GM23338 (cell line): ENCODE data around the gene PHOSPHO1. TPM values are rescaled to one million over a fixed set of nuclear protein-coding genes. Genes with fewer than 3 reads are reported as not detected.
A peak's percentile ranks its signal among the peaks of the same experiment; 100 is the strongest.

Experiments used
- ATAC-seq: fragments of 200-7000 bp; cut with Tn5 transposase; 3 replicates; pipeline ENCODE4 v1.9.1; 2020
- DNase-seq: peaks from one replicate; pipeline ENCODE4 v3.0.0-alpha.2; 2015; ENCODE audit warnings: low spot score
- H2AFZ ChIP-seq: fragments of 200-600 bp; sonication (generic); 2 replicates; pipeline ENCODE4 v1.8.0; 2016; ENCODE audit warnings: antibody characterized with exemption, mild to moderate bottlenecking, moderate library complexity
- H3F3A ChIP-seq: fragments of 200-600 bp; sonication (generic); replicated peaks from 2 replicates; pipeline ENCODE4 v1.8.0; 2017; ENCODE audit warnings: antibody characterized with exemption, mixed run types, low read depth
- H3K27ac ChIP-seq: fragments of 200-600 bp; sonication (generic); 2 replicates; pipeline ENCODE4 v1.6.1; 2016; ENCODE audit warnings: low read depth
- H3K27me3 ChIP-seq: fragments of 200-600 bp; sonication (generic); 2 replicates; pipeline ENCODE4 v1.8.0; 2016; ENCODE audit warnings: mild to moderate bottlenecking, mixed run types, moderate library complexity; ENCODE audit not compliant: insufficient read depth
- H3K36me3 ChIP-seq: fragments of 200-600 bp; sonication (generic); 2 replicates; pipeline ENCODE4 v1.8.0; 2016; ENCODE audit warnings: mild to moderate bottlenecking; ENCODE audit not compliant: insufficient read depth
- H3K4me1 ChIP-seq: fragments of 200-600 bp; sonication (generic); 2 replicates; pipeline ENCODE4 v1.8.0; 2016; ENCODE audit warnings: mild to moderate bottlenecking, moderate library complexity; ENCODE audit not compliant: insufficient read depth
- H3K4me2 ChIP-seq: fragments of 200-600 bp; sonication (generic); 2 replicates; pipeline ENCODE4 v1.7.1; 2017; ENCODE audit warnings: mixed run types
- H3K4me3 ChIP-seq: fragments of 200-600 bp; sonication (generic); 2 replicates; pipeline ENCODE4 v1.6.1; 2016; ENCODE audit warnings: mixed run types
- H3K79me2 ChIP-seq: fragments of 200-600 bp; sonication (generic); replicated peaks from 2 replicates; pipeline ENCODE4 v1.8.0; 2017; ENCODE audit warnings: mild to moderate bottlenecking; ENCODE audit not compliant: insufficient read depth
- H3K9me2 ChIP-seq: fragments of 200-600 bp; sonication (generic); 2 replicates; pipeline ENCODE4 v1.8.0; 2017; ENCODE audit not compliant: insufficient read depth
- H4K20me1 ChIP-seq: fragments of 200-600 bp; sonication (generic); replicated peaks from 2 replicates; pipeline ENCODE4 v1.8.0; 2017; ENCODE audit warnings: mild to moderate bottlenecking; ENCODE audit not compliant: insufficient read depth
- H3K27ac Mint-ChIP-seq: 2 replicates; pipeline ENCODE4 v1.8.0; 2020; ENCODE audit warnings: inconsistent platforms, mild to moderate bottlenecking, moderate library complexity, mixed read lengths
- H3K27me3 Mint-ChIP-seq: 3 replicates; pipeline ENCODE4 v1.8.0; 2022; ENCODE audit warnings: low read depth, mild to moderate bottlenecking, moderate library complexity, mixed read lengths, inconsistent platforms; ENCODE audit not compliant: insufficient read depth, poor library complexity
- H3K36me3 Mint-ChIP-seq: 3 replicates; pipeline ENCODE4 v1.8.0; 2021; ENCODE audit warnings: low read depth, mild to moderate bottlenecking, inconsistent platforms, moderate library complexity, mixed read lengths
- H3K4me1 Mint-ChIP-seq: 3 replicates; pipeline ENCODE4 v1.8.0; 2020; ENCODE audit warnings: mild to moderate bottlenecking, inconsistent platforms, mixed read lengths
- H3K4me3 Mint-ChIP-seq: 3 replicates; pipeline ENCODE4 v1.8.0; 2021; ENCODE audit warnings: moderate library complexity, mild to moderate bottlenecking, inconsistent platforms, mixed read lengths
- H3K9me3 Mint-ChIP-seq: 3 replicates; pipeline ENCODE4 v1.8.0; 2020; ENCODE audit warnings: moderate library complexity, mild to moderate bottlenecking, inconsistent platforms, mixed read lengths
- CREB1 ChIP-seq: fragments of 250-450 bp; sonication (Bioruptor Pico); IDR thresholded peaks from 2 replicates; pipeline ENCODE4 v1.5.0; 2020; ENCODE audit warnings: low read depth, mild to moderate bottlenecking, moderate library complexity
- EZH2 ChIP-seq: fragments of 200-600 bp; sonication (generic); IDR thresholded peaks from one replicate; pipeline ENCODE4 v1.8.0; 2017; ENCODE audit warnings: antibody characterized with exemption, mild to moderate bottlenecking, low read depth; ENCODE audit not compliant: unreplicated experiment
- NANOG ChIP-seq: IDR thresholded peaks from 2 replicates; pipeline ENCODE4 v1.6.1; 2016; ENCODE audit warnings: antibody characterized with exemption, borderline replicate concordance
- POLR2AphosphoS5 ChIP-seq: IDR thresholded peaks from 2 replicates; pipeline ENCODE4 v1.6.1; 2016; ENCODE audit warnings: antibody characterized with exemption, low read depth
- STAT1 ChIP-seq: IDR thresholded peaks from one replicate; pipeline ENCODE4 v1.6.1; 2016; ENCODE audit warnings: antibody characterized with exemption; ENCODE audit not compliant: unreplicated experiment
- polyA plus RNA-seq: library from polyadenylated mRNA; unstranded; fragments of >200 nt; fragmentation: Nextera tagmentation; extraction: Ambion mirVana; gene quantifications from 2 replicates; pipeline ENCODE4 v1.2.1, GENCODE V29; 2016
- total RNA-seq: library from RNA; depleted of rRNA; stranded (reverse); fragments of >200 nt; shearing (Covaris generic); gene quantifications from 2 replicates; pipeline ENCODE4 v1.2.3, GENCODE V29; 2014
- TF ChIP-seq, protein P1 (sequence below): fragments of 250-450 bp; sonication (Bioruptor Pico); IDR thresholded peaks from 2 replicates; pipeline ENCODE4 v1.5.0; 2020; ENCODE audit warnings: mild to moderate bottlenecking, moderate library complexity
- TF ChIP-seq, protein P2 (sequence below): IDR thresholded peaks from 2 replicates; pipeline ENCODE4 v1.6.1; 2016; ENCODE audit warnings: antibody characterized with exemption

The PHOSPHO1 gene
- total and polyA plus RNA-seq, 2 experiments from 2014 or later: 0.71 to 2.2 TPM

DNA sequence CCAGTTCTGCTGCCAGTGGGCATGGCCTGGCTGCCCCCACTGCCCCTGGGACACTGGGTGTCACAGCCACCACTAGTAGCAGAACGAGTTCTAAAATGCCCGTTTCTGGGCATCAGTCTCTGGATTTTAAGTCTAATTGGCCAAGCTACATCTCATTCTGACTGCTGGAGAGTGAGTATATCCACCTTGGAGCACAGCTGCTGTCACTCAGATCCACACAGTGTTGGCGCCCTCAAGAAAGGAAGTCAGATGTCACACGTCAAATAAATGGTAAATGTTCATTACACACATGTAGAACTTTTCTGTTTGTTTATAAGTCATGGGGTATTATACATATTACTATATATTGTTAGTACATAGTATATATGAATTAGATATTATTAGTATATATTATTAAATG is 39.7 kb downstream of the PHOSPHO1 start:
- H2AFZ ChIP-seq: no peak overlapping the region
- DNase-seq (no peak), ATAC-seq (no peak)
- peaks cover 5% of the 10 kb centered on the region; the same call in 1 of the 2 replicates for H3F3A ChIP-seq
- peak overlapping the region; percentile 67 for H3K4me3 Mint-ChIP-seq
- peaks cover 11% of the 10 kb centered on the region; the same call in 2 of the 3 replicates for H3K36me3 Mint-ChIP-seq
- H3K27ac ChIP-seq: no peak overlapping the region
- no peak overlapping the region for H3K4me2 ChIP-seq
- no peak for TF ChIP-seq EZH2
- no peak for TF ChIP-seq CREB1 (CRISPR knock-in tag)
- TF ChIP-seq, protein P1, sequence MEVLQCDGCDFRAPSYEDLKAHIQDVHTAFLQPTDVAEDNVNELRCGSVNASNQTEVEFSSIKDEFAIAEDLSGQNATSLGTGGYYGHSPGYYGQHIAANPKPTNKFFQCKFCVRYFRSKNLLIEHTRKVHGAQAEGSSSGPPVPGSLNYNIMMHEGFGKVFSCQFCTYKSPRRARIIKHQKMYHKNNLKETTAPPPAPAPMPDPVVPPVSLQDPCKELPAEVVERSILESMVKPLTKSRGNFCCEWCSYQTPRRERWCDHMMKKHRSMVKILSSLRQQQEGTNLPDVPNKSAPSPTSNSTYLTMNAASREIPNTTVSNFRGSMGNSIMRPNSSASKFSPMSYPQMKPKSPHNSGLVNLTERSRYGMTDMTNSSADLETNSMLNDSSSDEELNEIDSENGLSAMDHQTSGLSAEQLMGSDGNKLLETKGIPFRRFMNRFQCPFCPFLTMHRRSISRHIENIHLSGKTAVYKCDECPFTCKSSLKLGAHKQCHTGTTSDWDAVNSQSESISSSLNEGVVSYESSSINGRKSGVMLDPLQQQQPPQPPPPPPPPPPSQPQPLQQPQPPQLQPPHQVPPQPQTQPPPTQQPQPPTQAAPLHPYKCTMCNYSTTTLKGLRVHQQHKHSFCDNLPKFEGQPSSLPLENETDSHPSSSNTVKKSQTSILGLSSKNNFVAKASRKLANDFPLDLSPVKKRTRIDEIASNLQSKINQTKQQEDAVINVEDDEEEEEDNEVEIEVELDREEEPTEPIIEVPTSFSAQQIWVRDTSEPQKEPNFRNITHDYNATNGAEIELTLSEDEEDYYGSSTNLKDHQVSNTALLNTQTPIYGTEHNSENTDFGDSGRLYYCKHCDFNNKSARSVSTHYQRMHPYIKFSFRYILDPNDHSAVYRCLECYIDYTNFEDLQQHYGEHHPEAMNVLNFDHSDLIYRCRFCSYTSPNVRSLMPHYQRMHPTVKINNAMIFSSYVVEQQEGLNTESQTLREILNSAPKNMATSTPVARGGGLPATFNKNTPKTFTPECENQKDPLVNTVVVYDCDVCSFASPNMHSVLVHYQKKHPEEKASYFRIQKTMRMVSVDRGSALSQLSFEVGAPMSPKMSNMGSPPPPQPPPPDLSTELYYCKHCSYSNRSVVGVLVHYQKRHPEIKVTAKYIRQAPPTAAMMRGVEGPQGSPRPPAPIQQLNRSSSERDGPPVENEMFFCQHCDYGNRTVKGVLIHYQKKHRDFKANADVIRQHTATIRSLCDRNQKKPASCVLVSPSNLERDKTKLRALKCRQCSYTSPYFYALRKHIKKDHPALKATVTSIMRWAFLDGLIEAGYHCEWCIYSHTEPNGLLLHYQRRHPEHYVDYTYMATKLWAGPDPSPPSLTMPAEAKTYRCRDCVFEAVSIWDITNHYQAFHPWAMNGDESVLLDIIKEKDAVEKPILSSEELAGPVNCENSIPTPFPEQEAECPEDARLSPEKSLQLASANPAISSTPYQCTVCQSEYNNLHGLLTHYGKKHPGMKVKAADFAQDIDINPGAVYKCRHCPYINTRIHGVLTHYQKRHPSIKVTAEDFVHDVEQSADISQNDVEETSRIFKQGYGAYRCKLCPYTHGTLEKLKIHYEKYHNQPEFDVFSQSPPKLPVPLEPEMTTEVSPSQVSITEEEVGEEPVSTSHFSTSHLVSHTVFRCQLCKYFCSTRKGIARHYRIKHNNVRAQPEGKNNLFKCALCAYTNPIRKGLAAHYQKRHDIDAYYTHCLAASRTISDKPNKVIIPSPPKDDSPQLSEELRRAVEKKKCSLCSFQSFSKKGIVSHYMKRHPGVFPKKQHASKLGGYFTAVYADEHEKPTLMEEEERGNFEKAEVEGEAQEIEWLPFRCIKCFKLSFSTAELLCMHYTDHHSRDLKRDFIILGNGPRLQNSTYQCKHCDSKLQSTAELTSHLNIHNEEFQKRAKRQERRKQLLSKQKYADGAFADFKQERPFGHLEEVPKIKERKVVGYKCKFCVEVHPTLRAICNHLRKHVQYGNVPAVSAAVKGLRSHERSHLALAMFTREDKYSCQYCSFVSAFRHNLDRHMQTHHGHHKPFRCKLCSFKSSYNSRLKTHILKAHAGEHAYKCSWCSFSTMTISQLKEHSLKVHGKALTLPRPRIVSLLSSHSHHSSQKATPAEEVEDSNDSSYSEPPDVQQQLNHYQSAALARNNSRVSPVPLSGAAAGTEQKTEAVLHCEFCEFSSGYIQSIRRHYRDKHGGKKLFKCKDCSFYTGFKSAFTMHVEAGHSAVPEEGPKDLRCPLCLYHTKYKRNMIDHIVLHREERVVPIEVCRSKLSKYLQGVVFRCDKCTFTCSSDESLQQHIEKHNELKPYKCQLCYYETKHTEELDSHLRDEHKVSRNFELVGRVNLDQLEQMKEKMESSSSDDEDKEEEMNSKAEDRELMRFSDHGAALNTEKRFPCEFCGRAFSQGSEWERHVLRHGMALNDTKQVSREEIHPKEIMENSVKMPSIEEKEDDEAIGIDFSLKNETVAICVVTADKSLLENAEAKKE (CRISPR knock-in tag): no peak
- TF ChIP-seq STAT1: no peak
- TF ChIP-seq POLR2AphosphoS5: no peak
- TF ChIP-seq, protein P2, sequence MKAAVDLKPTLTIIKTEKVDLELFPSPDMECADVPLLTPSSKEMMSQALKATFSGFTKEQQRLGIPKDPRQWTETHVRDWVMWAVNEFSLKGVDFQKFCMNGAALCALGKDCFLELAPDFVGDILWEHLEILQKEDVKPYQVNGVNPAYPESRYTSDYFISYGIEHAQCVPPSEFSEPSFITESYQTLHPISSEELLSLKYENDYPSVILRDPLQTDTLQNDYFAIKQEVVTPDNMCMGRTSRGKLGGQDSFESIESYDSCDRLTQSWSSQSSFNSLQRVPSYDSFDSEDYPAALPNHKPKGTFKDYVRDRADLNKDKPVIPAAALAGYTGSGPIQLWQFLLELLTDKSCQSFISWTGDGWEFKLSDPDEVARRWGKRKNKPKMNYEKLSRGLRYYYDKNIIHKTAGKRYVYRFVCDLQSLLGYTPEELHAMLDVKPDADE: no peak
- TF ChIP-seq NANOG: no peak
- no peaks in the 10 kb centered on the region for H3K79me2 ChIP-seq
- peaks cover 12% of the 10 kb centered on the region; the same call in 2 of the 3 replicates for H3K4me1 Mint-ChIP-seq
- H3K27me3 ChIP-seq: no peaks in the 10 kb centered on the region
- H4K20me1 ChIP-seq: no peaks in the 10 kb centered on the region
- peaks cover 9% of the 10 kb centered on the region; the same call in 1 of the 2 replicates for H3K4me1 ChIP-seq
- peaks cover 29% of the 10 kb centered on the region for H3K27me3 Mint-ChIP-seq
- H3K4me3 ChIP-seq: no peak overlapping the region
- peaks cover 16% of the 10 kb centered on the region for H3K9me3 Mint-ChIP-seq
- no peak overlapping the region for H3K27ac Mint-ChIP-seq
- H3K36me3 ChIP-seq: no peaks in the 10 kb centered on the region
- no peaks in the 10 kb centered on the region for H3K9me2 ChIP-seq
